ENCODE data around the gene ITGAE.
A peak's percentile ranks its signal among the peaks of the same experiment; 100 is the strongest.

DNA sequence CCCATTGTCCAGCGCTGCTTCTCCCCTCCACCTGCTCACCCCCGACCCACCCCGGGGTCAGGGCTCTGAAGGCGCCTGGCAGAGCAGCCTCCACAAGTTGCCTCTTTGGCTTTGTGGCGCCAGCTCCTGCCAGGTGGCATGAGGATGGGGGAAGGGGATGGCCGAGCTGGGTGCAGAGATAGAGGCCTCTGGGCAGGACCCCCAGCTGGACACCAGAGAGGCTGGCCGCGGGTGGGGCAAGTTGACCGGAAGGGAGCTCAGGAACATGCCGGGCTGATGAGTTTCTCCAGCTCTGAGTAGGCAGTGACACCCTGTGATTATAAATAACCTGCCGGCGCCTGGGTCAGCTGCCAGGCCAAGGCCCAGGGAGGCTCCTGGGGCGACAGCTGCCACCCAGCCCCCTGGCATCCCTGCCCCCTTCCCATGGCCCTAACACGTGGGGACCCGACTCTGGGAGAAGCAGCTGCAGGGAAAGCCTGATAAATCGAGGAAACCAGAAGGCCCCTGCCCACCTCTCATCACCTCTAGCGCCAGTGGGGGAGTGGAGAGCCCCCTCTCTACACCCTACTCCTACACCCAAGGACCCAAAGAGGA lies 105.8 kb downstream of the ITGAE start:
- TF ChIP-seq SIN3A (IDR thresholded peaks at IDR 0.05; ENCODE audit: borderline replicate concordance, insufficient read depth, low read depth, low read length) (0 out of 2 replicates have a peak, but pooled peaks have one; percentile 7), POLR2AphosphoS5 (IDR thresholded peaks at IDR 0.05; ENCODE audit: low read depth, low read length) (no peak), TCF7L2 (IDR thresholded peaks at IDR 0.05; ENCODE audit: low read depth, low read length) (no peak)
- TF ChIP-seq, protein P1, sequence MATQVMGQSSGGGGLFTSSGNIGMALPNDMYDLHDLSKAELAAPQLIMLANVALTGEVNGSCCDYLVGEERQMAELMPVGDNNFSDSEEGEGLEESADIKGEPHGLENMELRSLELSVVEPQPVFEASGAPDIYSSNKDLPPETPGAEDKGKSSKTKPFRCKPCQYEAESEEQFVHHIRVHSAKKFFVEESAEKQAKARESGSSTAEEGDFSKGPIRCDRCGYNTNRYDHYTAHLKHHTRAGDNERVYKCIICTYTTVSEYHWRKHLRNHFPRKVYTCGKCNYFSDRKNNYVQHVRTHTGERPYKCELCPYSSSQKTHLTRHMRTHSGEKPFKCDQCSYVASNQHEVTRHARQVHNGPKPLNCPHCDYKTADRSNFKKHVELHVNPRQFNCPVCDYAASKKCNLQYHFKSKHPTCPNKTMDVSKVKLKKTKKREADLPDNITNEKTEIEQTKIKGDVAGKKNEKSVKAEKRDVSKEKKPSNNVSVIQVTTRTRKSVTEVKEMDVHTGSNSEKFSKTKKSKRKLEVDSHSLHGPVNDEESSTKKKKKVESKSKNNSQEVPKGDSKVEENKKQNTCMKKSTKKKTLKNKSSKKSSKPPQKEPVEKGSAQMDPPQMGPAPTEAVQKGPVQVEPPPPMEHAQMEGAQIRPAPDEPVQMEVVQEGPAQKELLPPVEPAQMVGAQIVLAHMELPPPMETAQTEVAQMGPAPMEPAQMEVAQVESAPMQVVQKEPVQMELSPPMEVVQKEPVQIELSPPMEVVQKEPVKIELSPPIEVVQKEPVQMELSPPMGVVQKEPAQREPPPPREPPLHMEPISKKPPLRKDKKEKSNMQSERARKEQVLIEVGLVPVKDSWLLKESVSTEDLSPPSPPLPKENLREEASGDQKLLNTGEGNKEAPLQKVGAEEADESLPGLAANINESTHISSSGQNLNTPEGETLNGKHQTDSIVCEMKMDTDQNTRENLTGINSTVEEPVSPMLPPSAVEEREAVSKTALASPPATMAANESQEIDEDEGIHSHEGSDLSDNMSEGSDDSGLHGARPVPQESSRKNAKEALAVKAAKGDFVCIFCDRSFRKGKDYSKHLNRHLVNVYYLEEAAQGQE (IDR thresholded peaks at IDR 0.05; ENCODE audit: insufficient read depth in 1 of 2, low read depth in 2 of 2, low read length in 1 of 2) = no peak
- TF ChIP-seq, protein P2, sequence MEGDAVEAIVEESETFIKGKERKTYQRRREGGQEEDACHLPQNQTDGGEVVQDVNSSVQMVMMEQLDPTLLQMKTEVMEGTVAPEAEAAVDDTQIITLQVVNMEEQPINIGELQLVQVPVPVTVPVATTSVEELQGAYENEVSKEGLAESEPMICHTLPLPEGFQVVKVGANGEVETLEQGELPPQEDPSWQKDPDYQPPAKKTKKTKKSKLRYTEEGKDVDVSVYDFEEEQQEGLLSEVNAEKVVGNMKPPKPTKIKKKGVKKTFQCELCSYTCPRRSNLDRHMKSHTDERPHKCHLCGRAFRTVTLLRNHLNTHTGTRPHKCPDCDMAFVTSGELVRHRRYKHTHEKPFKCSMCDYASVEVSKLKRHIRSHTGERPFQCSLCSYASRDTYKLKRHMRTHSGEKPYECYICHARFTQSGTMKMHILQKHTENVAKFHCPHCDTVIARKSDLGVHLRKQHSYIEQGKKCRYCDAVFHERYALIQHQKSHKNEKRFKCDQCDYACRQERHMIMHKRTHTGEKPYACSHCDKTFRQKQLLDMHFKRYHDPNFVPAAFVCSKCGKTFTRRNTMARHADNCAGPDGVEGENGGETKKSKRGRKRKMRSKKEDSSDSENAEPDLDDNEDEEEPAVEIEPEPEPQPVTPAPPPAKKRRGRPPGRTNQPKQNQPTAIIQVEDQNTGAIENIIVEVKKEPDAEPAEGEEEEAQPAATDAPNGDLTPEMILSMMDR (IDR thresholded peaks at IDR 0.05) = no peak

Data from Panc1 (cell line).